ENCODE results near the gene MKRN2.

DNA sequence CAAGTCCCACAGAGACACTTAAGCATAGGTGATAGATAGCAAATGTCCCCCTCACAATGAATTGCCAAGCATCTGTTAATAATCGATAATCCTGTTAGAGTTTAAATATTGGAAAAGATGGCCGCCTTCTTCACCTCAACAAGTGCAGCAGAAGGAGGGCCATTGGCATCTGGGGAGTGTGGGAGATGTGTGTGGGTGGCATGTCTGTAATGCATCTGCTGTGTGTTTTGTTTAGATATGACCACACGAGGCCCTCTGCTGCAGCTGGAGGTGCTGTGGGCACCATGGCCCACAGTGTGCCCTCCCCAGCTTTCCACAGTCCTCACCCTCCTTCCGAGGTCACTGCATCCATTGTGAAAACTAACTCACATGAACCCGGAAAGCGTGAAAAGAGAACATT, 12.9 kb downstream of the MKRN2 start:
- TF ChIP-seq MAX (IDR thresholded peaks at IDR 0.05; ENCODE audit: insufficient read depth, insufficient read length) (no peak), POLR2AphosphoS5 (IDR thresholded peaks at IDR 0.05; ENCODE audit: insufficient read depth, low read depth, low read length) (no peak)

Measured in endothelial cell of umbilical vein (primary cell).